Endometrial microvascular endothelial cells (primary cell): ENCODE data around the gene SLC31A1. TPM values are rescaled to one million over a fixed set of nuclear protein-coding genes. Genes with fewer than 3 reads are reported as not detected.
"Not testable (repeated sequence)": the region's sequence is repeated elsewhere in the genome, so short reads cannot be mapped to it uniquely, and the experiment has no call there.

Experiments used
- in situ Hi-C: cut with HindIII; loops from 2 replicates; pipeline ENCODE4 v1.10.0; 2017; ENCODE audit warnings: low sequenced_read_pairs, low pct_unique_long_range_greater_than_20kb; ENCODE audit errors: inconsistent ontology term
- total RNA-seq: library from RNA; depleted of rRNA; stranded (reverse); fragments of >200 nt; gene quantifications from one replicate; pipeline ENCODE4 v1.2.3, GENCODE V29; 2015; ENCODE audit errors: inconsistent ontology term

Gene SLC31A1
- total RNA-seq, 1 donor from 2014 or later: 17.2 TPM

GRCh38 chr9:113250807-113251206, 29.5 kb downstream of the SLC31A1 start:
- in situ Hi-C loops: no loop called here

- in situ Hi-C loops: no loop called here
Measured at GRCh38 chr9:113254991-113255390, 33.6 kb downstream of the SLC31A1 start.

DNA sequence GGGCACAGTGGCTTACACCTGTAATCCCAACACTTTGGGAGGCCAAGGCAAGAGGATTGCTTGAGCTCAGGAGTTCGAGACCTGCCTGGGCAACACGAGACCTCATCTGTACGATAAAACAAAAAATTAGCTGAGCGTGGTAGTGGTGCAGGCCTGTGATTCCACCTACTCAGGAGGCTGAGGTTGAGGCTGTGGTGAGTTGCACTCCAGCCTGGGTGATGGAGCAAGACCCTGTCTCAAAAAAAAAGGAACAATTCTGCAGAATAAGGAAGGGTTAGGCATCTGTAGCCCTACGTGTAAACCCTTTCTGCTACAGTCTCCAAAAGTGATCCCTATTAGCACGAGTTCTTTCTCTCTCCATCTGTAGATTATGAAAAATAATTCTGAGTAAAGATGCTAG, 34.1 kb downstream of the SLC31A1 start:
- in situ Hi-C loops: no loop called here

GRCh38 chr9:113257863-113258262, 36.5 kb downstream of the SLC31A1 start:
- in situ Hi-C loops: no loop called here

DNA sequence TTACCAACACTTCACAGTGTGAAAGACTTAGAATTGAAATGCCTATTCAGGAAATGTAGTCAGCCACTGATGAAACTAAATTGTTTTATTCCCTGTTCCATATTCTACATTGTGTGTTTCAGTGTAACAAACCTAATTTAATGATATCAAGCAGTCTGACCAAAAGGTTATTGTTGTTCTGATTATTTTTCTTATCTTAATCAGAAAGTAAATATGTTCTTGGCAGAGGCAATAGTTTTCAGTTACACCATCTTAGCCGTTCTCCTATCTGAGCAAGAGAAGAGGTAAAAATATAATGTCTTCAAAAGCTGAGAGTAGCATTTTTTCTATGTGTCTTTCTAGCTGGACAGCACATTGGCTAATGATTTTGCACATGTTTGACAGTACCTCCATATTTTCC, 36.9 kb downstream of the SLC31A1 start:
- in situ Hi-C loops: no loop called here

DNA sequence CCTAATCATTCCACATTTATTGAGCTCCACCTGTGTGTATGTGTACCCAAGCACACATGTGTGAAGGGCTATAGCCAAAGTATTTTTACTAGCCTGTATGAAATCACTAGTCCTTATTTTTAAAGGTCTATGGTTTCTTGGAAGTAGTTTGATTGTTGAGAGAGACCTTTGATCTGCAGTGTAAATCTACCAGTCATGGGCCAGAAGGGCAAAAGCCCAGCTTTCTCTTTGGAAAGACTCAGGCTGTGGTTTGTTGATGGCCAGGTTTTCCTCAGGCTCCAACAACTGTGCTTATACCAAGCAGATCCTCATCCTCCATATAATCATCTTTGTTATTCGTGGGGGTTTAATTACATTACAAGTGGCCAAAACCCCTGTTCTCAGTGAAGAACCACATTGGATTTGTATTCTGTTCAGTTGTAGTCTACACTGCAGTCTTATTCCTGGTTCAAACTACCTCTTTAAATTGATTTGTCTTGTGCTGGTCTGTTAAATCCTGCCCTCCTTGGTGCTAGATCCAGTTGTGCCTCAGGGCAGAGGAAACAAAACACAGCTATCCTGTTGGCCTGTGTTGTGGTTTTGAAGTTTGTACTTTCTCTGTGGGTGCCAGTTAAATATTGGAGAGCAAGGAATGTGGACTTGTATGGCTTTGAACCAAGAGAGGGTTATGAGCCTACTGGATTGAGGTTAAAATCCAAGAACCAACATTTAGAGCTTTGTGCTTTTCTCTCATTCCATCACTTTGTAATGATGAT, 40.8 kb downstream of the SLC31A1 start:
- in situ Hi-C loops: no loop called here

- in situ Hi-C loops: no loop called here
Measured at GRCh38 chr9:113266174-113266573, 44.8 kb downstream of the SLC31A1 start.

DNA sequence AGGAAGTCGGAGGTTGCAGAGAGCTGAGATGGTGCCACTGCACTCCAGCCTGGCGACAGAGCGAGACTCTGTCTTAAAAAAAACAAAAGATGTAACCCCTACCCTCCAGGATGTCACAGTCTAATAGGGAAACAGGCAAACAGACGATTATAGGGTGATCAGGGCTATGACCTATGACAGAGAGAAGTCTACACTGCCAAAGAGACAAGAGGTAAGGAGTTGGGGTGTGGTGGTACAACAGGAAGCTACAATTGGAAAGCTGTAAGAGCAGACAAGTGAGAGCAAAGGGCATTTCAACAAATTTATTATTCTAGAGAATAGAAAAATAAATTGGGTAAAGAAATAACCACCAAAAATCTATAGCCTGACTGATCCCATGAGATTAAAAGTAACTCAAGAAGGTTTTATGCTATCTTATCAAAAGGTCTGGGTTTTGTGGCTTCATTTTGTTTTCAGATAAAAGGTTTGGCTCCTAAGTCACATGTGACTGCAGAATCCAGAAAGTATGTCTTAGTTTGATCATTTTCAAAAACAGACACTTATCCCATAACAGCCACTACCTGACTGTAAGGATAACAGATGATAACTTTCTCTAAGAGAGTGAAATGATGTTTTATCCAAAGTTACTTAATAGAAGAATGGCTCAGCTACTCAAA, 46.7 kb downstream of the SLC31A1 start:
- in situ Hi-C loops: no loop called here

- in situ Hi-C loops: no loop called here
Measured at GRCh38 chr9:113269355-113269754, 48.0 kb downstream of the SLC31A1 start.

- in situ Hi-C loops: no loop called here
Measured at GRCh38 chr9:113269871-113270270, 48.5 kb downstream of the SLC31A1 start.

GRCh38 chr9:113274474-113275156, 53.3 kb downstream of the SLC31A1 start:
- in situ Hi-C loops: no loop called here

GRCh38 chr9:113275157-113276131, 54.1 kb downstream of the SLC31A1 start, which contains the start of the genes CDC26 and PRPF4:
Gene CDC26, minus strand, starts transcription at chr9:113275572. Its CDS starts 3,065 bp downstream, at chr9:113272507.
Gene PRPF4, plus strand, starts transcription at chr9:113275658. Its CDS starts 86 bp downstream, at chr9:113275744.
- in situ Hi-C loops: no loop called here

DNA sequence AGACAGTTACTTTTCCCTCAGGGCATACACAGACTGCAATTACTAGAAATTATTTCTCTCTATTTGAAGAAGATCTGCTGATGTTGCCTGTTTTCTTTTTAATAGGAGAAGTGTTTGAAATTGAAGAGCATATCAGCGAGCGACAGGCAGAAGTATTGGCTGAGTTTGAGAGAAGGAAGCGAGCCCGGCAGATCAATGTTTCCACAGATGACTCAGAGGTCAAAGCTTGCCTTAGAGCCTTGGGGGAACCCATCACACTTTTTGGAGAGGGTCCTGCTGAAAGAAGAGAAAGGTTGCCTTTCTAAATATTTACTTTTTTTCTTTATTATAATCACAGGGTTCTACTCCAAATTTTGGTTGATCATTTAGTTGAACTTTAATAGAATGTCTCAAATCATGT, 57.5 kb downstream of the SLC31A1 start:
- in situ Hi-C loops: no loop called here

- in situ Hi-C loops: no loop called here
Measured at GRCh38 chr9:113281356-113281755, 60.0 kb downstream of the SLC31A1 start.

- in situ Hi-C loops: no loop called here
Measured at GRCh38 chr9:113289091-113289490, 67.7 kb downstream of the SLC31A1 start.

DNA sequence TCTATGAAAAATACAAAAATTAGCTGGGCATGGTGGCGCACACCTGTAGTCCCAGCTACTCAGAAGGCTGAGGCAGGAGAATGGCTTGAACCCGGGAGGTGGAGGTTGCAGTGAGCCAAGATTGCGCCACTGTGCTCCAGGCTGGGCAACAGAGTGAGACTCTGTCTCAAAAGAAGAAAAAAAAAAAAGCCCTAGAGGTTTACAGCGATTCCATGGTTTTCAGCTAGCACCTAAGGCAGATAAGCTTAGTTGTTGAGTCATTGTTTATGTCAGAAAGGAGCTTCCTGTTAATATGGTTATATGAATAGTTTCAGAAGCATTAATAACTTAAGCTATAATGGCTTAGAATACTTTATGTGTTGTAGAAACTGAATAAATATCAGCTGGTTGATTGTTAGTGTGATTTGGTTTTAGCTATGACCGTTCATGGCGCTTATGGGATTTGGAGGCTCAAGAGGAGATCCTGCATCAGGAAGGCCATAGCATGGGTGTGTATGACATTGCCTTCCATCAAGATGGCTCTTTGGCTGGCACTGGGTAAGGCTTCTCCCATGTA, 68.8 kb downstream of the SLC31A1 start:
- in situ Hi-C loops: no loop called here

DNA sequence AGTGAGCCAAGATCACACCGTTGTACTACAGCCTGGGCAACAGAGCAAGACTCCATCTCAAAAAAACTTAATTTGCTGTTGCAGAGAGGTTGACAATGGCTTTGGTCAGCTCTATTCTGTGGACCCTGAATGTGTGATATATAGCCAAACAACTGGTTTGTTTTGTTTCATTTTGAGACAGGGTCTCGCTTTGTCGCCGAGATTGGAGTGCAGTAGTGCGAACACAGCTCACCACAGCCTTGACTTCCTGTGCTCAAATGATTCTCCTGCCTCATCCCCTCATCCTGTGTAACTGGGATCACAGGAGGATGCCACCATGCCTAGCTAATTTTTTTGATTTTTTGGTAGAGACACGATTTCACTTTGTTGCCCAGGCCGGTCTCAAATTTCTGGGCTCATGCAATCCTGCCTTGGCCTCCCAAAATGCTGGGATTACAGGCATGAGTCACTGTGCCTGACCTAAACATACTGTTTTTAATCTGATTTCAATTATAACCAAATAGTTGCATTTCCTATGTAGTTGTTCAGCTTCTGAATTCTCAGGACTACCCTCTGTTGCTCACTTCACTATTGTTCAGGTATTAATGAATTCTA, 72.0 kb downstream of the SLC31A1 start:
- in situ Hi-C loops: no loop called here

DNA sequence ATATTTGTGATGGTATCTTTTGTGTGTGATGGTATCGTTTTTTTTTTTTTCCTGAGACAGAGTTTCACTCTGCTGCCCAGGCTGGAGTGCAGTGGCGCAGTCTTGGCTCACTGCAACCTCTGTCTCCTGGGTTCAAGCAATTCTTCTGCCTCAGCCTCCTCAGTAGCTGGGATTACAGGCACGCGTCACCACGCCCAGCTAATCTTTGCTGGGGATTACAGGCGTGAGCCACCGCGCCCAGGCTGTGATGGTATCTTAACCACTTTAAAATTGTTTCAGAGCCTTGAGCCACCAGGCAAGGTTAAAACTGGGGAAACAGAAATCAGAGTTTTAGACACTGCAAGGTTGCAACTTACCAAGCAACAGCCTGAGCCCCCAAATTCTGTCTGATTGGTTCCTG, 74.9 kb downstream of the SLC31A1 start:
- in situ Hi-C loops: not testable (repeated sequence)
